Head of caudate nucleus (tissue), 42 donors: Measurements from ENCODE around the gene ADRA2A.
A peak's percentile ranks its signal among the peaks of the same experiment; 100 is the strongest.

Source experiments
- DNase-seq, 42 donors: peaks; one replicate each; pipeline versions ENCODE4 v3.0.0 to v3.0.0-alpha.2; 2020 to 2021; ENCODE audit warnings: mixed read lengths in 7 of 42
- intact Hi-C: fragments of 100-400 bp; cut with DNase I; formaldehyde crosslinking; loops from one replicate; pipeline ENCODE4 v1.15.0; 2022

Gene ADRA2A

DNA sequence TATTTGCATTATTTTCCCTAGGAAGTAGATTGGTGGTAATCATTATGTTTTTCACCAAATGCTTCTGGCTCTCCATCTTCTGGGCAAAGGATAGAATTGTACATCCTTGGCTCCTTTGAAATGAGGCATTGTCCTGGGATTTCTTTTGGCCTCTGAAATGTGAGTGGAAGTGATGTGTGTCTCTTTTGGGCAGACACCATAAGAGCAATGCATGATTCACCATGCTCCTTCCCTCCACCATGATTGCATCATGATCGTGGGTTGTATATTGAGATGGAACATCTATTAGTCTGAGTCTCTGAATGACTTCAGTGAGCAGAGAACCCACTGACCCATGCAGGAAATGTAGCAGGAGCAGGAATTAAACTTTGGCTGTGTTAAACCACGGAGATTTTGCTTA is 49.2 kb downstream of the ADRA2A start:
- intact Hi-C loops = no loop called here
- no peak for DNase-seq

DNA sequence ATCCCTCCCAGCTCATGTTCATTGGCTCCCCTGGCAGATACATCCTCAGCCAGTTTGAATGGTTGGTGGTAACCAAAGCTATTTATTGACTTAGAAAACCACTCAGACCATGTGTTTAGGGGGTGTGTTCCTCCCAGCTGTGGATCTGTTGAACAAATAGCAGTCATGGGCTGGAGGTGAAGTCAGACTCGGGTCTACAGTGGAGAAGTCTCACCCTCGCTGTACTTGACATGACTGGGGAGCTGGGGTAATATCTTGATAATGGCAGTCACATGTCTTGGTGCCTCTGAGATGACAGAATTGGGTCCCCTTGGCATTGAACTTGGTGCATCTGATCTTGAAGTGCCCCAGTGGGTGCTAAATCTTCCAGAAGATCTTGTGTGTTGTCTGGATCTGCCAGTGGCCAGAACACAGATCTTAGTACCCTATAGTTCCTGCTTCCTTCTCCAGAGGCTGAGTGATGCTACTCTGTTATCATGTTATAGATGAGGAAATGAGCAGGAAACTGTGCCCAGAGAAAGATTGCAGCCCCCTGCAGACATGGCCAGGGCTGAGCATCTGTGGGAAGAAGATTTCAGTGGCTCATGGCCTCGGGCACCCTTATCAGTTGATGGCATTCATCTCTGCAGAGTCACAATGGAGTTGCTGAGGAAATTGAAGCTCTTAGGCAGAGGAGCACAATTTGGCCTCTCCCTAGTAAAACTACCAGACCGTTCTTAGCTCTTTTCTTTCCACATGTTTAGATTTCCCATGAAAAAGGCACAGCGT is 50.4 kb downstream of the ADRA2A start:
- intact Hi-C loops = no loop called here

DNA sequence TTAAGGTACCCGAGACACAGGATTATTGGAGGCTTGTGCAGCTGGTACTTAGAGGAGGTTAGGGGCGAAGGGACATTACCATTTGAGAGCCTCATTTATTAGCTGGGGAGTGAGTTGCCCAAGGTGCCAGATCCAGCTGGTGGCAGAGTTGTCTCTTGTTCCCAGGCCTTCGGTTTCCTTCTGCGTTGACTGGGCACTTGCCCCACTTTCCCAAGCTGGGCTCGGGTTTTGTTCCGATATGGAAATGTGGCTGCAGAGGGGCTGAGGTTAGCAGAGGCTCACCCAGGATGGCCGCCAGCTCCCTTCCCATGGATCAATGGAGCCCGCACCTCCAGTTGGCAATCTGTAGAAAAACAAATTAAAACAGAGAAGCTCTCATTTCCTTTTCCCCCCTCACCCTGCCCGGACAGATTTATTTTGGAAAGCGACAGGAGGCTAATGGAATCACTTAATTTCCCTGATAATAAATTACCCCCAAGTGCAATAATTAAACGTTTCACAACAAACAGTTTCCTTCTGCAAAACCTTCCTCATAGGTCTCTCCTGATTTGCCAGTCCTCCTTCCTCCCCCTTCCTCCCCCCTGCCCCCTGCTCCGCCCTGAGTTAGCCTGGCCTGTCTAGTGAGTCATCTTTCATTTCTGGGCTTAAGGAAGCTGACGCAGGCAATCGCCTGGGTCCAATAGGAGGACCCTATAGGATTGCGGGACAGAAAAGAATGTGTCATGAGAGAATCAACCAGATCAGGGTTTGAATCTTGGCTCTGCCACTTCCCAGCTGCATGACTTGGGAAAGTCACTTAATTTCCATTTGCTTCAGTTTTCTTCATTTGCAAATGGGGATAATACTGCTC is 51.7 kb downstream of the ADRA2A start:
- DNase-seq = peak in 29 of 42 donors; percentile 11 to 64 (median 34)
- intact Hi-C loops = no loop called here

More for the DNA sequence above, 50.4 kb downstream of the ADRA2A start:
- DNase-seq = no peak

DNA sequence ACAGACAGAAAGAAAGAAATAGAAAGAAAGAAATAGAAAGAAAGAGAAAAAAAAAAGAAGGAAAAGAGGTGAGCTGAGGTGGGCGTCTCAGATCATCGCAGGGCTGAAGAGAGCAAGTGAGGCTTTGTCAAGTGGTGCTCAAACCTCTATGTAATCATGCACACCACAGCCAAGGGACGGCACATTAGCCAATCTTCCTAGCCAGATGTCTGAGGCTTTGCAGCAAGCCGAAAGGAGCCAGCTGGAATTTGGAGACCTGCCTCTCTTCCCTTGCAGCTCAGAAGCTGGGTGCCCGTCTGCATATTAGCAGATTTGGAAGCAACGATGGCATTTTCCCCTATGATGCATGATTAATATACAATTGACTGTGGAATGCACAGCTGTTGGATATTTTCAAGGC is 52.5 kb downstream of the ADRA2A start:
- peak in 2 of 42 donors; percentile 15 to 17 for DNase-seq
- intact Hi-C loops = no loop called here

DNA sequence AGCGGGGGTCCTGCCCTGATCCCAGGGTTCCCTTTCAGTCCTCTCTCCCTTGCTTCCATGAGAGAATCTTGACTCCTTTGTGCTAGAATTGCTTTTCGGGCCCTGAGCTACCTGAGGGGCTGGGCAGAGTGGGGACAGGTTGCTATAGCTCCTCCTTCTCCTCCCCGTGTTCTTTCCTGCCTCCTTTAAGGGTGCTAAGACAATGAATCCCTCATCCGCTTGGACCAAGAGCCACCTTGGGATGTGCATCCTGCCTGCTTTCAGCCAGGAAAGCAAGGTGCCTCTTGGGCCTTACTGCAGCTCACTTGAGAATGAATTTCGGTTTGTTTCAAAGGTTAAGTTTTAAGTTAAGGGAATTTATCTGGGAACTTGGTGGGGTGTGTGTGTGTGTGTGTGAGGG is 53.6 kb downstream of the ADRA2A start:
- DNase-seq = no peak
- intact Hi-C loops = no loop called here
